HepG2 (cell line): Measurements from ENCODE around the gene LCMT2. TPM values are rescaled to one million over a fixed set of nuclear protein-coding genes. Genes with fewer than 3 reads are reported as not detected.

Experiments used
- ADNP ChIP-seq: sonication (generic); formaldehyde crosslinking; IDR thresholded peaks from 2 replicates; pipeline ENCODE4 v1.4.0; 2020; ENCODE audit warnings: missing genetic modification reagents
- ATF7 ChIP-seq, 2 experiments: fragments of 450-650 bp in 1 of 2; sonication (generic) in 1 of 2; formaldehyde crosslinking in 1 of 2; IDR thresholded peaks; 2 replicates each; pipeline versions ENCODE4 v1.4.0 to v1.6.1; 2016 to 2020; ENCODE audit warnings: antibody characterized with exemption in 1 of 2, mild to moderate bottlenecking in 1 of 2, missing genetic modification reagents in 1 of 2
- BRD4 ChIP-seq: sonication (generic); formaldehyde crosslinking; IDR thresholded peaks from 2 replicates; pipeline ENCODE4 v1.4.0; 2020; ENCODE audit warnings: missing genetic modification reagents
- BRF2 ChIP-seq: sonication (generic); formaldehyde crosslinking; IDR thresholded peaks from 2 replicates; pipeline ENCODE4 v1.8.1; 2022; ENCODE audit warnings: mild to moderate bottlenecking, missing genetic modification reagents
- CHCHD3 ChIP-seq: sonication (generic); formaldehyde crosslinking; IDR thresholded peaks from 2 replicates; pipeline ENCODE4 v1.8.0; 2022; ENCODE audit warnings: mild to moderate bottlenecking, missing genetic modification reagents, moderate library complexity
- CHD2 ChIP-seq: IDR thresholded peaks from 2 replicates; pipeline ENCODE4 v1.6.1; 2011; ENCODE audit warnings: low read depth, low read length, improper control_type of control experiment
- CREM ChIP-seq, 2 experiments: sonication (generic) in 1 of 2; formaldehyde crosslinking in 1 of 2; IDR thresholded peaks; 2 replicates each; pipeline versions ENCODE4 v1.4.0 to v1.6.1; 2016 to 2020; ENCODE audit warnings: antibody characterized with exemption in 1 of 2, mild to moderate bottlenecking in 1 of 2, missing genetic modification reagents in 1 of 2
- ELF4 ChIP-seq: sonication (generic); formaldehyde crosslinking; IDR thresholded peaks from 2 replicates; pipeline ENCODE4 v1.5.0; 2020; ENCODE audit warnings: missing genetic modification reagents, mild to moderate bottlenecking, moderate library complexity, borderline replicate concordance
- GTF2F1 ChIP-seq: fragments of 150-350 bp; IDR thresholded peaks from 2 replicates; pipeline ENCODE4 v1.6.1; 2014; ENCODE audit warnings: low read length
- HCFC1 ChIP-seq: fragments of 150-350 bp; IDR thresholded peaks from 2 replicates; pipeline ENCODE4 v1.6.1; 2014; ENCODE audit warnings: low read depth, low read length
- HHEX ChIP-seq: IDR thresholded peaks from 2 replicates; pipeline ENCODE4 v1.6.1; 2016; ENCODE audit warnings: control low read depth
- IKZF4 ChIP-seq: sonication (generic); formaldehyde crosslinking; IDR thresholded peaks from 2 replicates; pipeline ENCODE4 v1.5.1; 2020; ENCODE audit warnings: borderline replicate concordance, mild to moderate bottlenecking, low read depth, missing genetic modification reagents; ENCODE audit errors: not compliant biosample characterization
- KLF9 ChIP-seq: IDR thresholded peaks from 2 replicates; pipeline ENCODE4 v1.6.1; 2016; ENCODE audit warnings: low read depth
- MEF2D ChIP-seq: sonication (generic); formaldehyde crosslinking; IDR thresholded peaks from 2 replicates; pipeline ENCODE4 v1.5.1; 2020; ENCODE audit warnings: mild to moderate bottlenecking, missing genetic modification reagents
- PHF8 ChIP-seq: sonication (generic); formaldehyde crosslinking; IDR thresholded peaks from 2 replicates; pipeline ENCODE4 v1.5.0; 2020; ENCODE audit warnings: missing genetic modification reagents
- TBX2 ChIP-seq: sonication (generic); formaldehyde crosslinking; IDR thresholded peaks from 2 replicates; pipeline ENCODE4 v1.5.0; 2020; ENCODE audit warnings: missing genetic modification reagents, mild to moderate bottlenecking, borderline replicate concordance
- TCF7L2 ChIP-seq: IDR thresholded peaks from 2 replicates; pipeline ENCODE4 v1.6.1; 2011; ENCODE audit warnings: mild to moderate bottlenecking, low read depth, low read length, moderate library complexity
- WIZ ChIP-seq: sonication (generic); formaldehyde crosslinking; IDR thresholded peaks from 2 replicates; pipeline ENCODE4 v1.5.1; 2020; ENCODE audit warnings: mild to moderate bottlenecking, missing genetic modification reagents
- YEATS4 ChIP-seq: sonication (generic); formaldehyde crosslinking; IDR thresholded peaks from 2 replicates; pipeline ENCODE4 v1.4.0; 2020; ENCODE audit warnings: missing genetic modification reagents, borderline replicate concordance
- ZNF224 ChIP-seq: sonication (generic); formaldehyde crosslinking; IDR thresholded peaks from 2 replicates; pipeline ENCODE4 v1.5.0; 2020; ENCODE audit warnings: mild to moderate bottlenecking, missing genetic modification reagents
- ZNF264 ChIP-seq: sonication (generic); formaldehyde crosslinking; IDR thresholded peaks from 2 replicates; pipeline ENCODE4 v1.4.0; 2020; ENCODE audit warnings: missing genetic modification reagents
- ZNF296 ChIP-seq: sonication (generic); formaldehyde crosslinking; conservative IDR thresholded peaks from 2 replicates; pipeline ENCODE4 v1.5.0; 2020; ENCODE audit warnings: mild to moderate bottlenecking, missing genetic modification reagents
- ZNF335 ChIP-seq: sonication (generic); formaldehyde crosslinking; IDR thresholded peaks from 2 replicates; pipeline ENCODE4 v1.4.0; 2020; ENCODE audit warnings: missing genetic modification reagents
- ZNF660 ChIP-seq: sonication (generic); formaldehyde crosslinking; IDR thresholded peaks from 2 replicates; pipeline ENCODE4 v1.5.1; 2020; ENCODE audit warnings: mild to moderate bottlenecking, low read depth, missing genetic modification reagents, borderline replicate concordance
- ZNF766 ChIP-seq: sonication (generic); formaldehyde crosslinking; IDR thresholded peaks from 2 replicates; pipeline ENCODE4 v1.5.0; 2020; ENCODE audit warnings: missing genetic modification reagents, borderline replicate concordance
- ZSCAN21 ChIP-seq: sonication (generic); formaldehyde crosslinking; IDR thresholded peaks from 2 replicates; pipeline ENCODE4 v1.8.0; 2022; ENCODE audit warnings: mild to moderate bottlenecking, missing genetic modification reagents, moderate library complexity, borderline replicate concordance
- polyA plus RNA-seq, 8 experiments: library from polyadenylated mRNA; depleted of rRNA in 3 of 8; stranded (reverse) in 7 of 8; unstranded in 1 of 8; fragments of >200 nt; fragmentation: Illumina TruSeq in 4 of 8; extraction: Trizol in 4 of 8; gene quantifications; 2 replicates each; pipeline versions ENCODE4 v1.2.1 to v1.2.3, GENCODE V29; 2011 to 2016; ENCODE audit warnings: low read depth in 4 of 8, missing spikeins in 1 of 8, mixed read lengths in 1 of 8; ENCODE audit not compliant: insufficient read depth in 1 of 8
- total RNA-seq, 5 experiments: library from RNA; depleted of rRNA; stranded (reverse); fragments of >200 nt; fragmentation: Illumina TruSeq; extraction: Trizol; gene quantifications; 2 replicates each; pipeline ENCODE4 v1.2.3, GENCODE V29; 2016; ENCODE audit warnings: low read depth in 1 of 5
- TF ChIP-seq, protein P1 (sequence below): sonication (generic); formaldehyde crosslinking; IDR thresholded peaks from 2 replicates; pipeline ENCODE4 v1.5.0; 2020; ENCODE audit warnings: mild to moderate bottlenecking, low read depth, missing genetic modification reagents, borderline replicate concordance
- TF ChIP-seq, protein P2 (sequence below): sonication (generic); formaldehyde crosslinking; IDR thresholded peaks from 2 replicates; pipeline ENCODE4 v1.4.0; 2020; ENCODE audit warnings: mild to moderate bottlenecking, missing genetic modification reagents

LCMT2 gene
- total and polyA plus RNA-seq, 2 of the 13 experiments (the other 11 are each of a cell fraction or from before 2014, with no cell fraction given): 6.9 to 9.1 TPM

DNA sequence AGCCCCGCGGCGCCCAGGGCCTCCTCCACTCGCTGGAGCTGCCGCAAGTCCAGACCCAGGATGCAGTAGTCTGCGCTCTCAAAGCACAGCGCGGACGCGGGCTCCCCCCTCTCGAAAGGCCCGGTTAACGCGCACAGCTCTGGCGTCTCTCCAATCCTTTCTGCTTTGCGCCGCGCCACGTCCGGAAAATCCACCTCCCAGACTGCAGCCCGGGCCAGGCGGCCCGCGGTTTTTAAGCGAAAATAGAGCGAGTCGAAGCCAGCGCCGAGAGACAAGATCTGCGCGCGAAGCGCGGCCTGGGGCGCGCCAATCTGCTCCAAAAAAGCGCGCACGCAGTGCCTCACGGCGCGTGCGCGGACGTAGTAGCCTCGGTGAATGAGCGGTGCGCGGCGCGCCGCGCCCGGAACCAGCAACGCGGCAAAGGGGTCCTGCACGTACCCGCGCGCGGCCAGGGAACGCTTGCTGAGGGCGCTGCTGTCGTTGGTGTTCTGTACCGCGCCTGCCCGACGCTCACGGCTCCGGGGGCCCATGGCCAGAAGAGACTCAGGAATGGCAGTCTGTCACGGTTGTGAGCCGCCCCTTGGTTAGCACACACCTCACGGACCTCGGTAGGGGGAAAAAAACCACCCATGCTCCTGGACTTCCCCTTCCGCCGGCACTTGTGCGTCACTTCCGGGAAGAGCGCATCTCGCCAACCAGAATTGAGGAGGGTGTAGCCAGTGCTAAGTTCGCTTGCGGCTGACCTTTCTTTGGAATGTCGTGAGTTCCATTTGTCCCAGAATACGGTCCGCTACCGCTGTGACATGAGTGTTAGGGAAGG is at the start of gene LCMT2 (continued):
- TF ChIP-seq ZNF264 (CRISPR knock-in tag) (no peak), YEATS4 (peak; percentile 90), KLF9 (no peak), MEF2D (CRISPR knock-in tag) (0 out of 2 replicates have a peak, but pooled peaks have one; percentile 33), ZSCAN21 (CRISPR knock-in tag) (no peak; the same call in 1 of the 2 replicates), ZNF335 (CRISPR knock-in tag) (0 out of 2 replicates have a peak, but pooled peaks have one; percentile 71), CHCHD3 (CRISPR knock-in tag) (peak; percentile 95), BRD4 (no peak), IKZF4 (CRISPR knock-in tag) (peak; percentile 40), ZNF766 (CRISPR knock-in tag) (0 out of 2 replicates have a peak, but pooled peaks have one; percentile 50), BRF2 (CRISPR knock-in tag) (no peak), HCFC1 (no peak; the same call in 1 of the 2 replicates), WIZ (CRISPR knock-in tag) (no peak; the same call in 1 of the 2 replicates), CHD2 (no peak), ATF7 (IDR thresholded peaks at IDR 0.05) (no peak), ATF7 (CRISPR knock-in tag; IDR thresholded peaks at IDR 0.05) (no peak), TCF7L2 (no peak), GTF2F1 (no peak), PHF8 (CRISPR knock-in tag) (peak; percentile 94), ZNF296 (CRISPR knock-in tag) (no peak), CREM (IDR thresholded peaks at IDR 0.05) (peak; percentile 90), CREM (CRISPR knock-in tag; IDR thresholded peaks at IDR 0.05) (no peak), ZNF224 (CRISPR knock-in tag) (no peak; the same call in none of the 2 replicates), ZNF660 (CRISPR knock-in tag) (no peak), TBX2 (CRISPR knock-in tag) (peak; percentile 83), HHEX (no peak), ELF4 (CRISPR knock-in tag) (peak; percentile 89), ADNP (CRISPR knock-in tag) (no peak)
- TF ChIP-seq, protein P1, sequence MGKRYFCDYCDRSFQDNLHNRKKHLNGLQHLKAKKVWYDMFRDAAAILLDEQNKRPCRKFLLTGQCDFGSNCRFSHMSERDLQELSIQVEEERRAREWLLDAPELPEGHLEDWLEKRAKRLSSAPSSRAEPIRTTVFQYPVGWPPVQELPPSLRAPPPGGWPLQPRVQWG (CRISPR knock-in tag): no peak
- TF ChIP-seq, protein P2, sequence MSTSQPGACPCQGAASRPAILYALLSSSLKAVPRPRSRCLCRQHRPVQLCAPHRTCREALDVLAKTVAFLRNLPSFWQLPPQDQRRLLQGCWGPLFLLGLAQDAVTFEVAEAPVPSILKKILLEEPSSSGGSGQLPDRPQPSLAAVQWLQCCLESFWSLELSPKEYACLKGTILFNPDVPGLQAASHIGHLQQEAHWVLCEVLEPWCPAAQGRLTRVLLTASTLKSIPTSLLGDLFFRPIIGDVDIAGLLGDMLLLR (CRISPR knock-in tag): peak; percentile 83
